HG02588 (cell line): Measurements from ENCODE around the gene EXOSC10.
"Not testable (repeated sequence)": the region's sequence is repeated elsewhere in the genome, so short reads cannot be mapped to it uniquely, and the experiment has no call there.

ENCODE experiments used
- ATAC-seq: cut with Tn5 transposase; IDR thresholded peaks from one replicate; pipeline ENCODE4 v1.9.1; 2021; ENCODE audit warnings: mild to moderate bottlenecking, moderate library complexity; ENCODE audit not compliant: unreplicated experiment

EXOSC10 gene

DNA sequence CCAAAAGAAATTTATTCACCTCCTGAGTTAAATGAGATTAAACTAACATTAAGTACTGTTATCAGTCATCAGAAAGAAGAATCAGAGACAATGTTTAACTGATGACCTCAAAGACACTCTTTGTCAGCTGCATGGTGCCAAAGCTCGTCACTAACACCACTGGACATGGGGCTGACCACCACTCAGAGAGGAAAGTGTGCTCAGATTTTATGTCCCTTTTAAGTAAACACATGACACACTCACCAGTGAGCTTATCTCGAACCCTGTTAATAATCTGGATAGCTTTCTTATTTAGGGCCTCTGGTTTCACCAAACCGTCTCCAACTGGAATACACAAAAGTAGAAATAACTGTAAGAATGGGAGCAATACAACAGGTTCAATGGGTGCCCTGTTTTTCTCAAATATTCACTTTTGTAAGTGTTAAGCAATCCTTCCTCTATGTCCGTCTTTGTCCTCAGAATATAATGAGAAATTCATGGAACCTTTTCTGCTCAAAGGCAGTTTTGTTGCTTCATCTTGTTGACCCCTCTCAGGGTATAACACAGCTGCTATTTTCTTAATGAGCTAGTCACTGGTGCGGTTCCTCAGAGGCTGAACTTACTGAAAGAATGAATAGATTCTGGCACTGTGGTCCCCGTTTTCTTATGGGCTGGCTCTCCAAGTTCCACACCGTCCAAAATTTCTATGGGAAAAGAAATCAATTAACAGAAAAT is 9.5 kb upstream of the EXOSC10 start:
- ATAC-seq = no peak

DNA sequence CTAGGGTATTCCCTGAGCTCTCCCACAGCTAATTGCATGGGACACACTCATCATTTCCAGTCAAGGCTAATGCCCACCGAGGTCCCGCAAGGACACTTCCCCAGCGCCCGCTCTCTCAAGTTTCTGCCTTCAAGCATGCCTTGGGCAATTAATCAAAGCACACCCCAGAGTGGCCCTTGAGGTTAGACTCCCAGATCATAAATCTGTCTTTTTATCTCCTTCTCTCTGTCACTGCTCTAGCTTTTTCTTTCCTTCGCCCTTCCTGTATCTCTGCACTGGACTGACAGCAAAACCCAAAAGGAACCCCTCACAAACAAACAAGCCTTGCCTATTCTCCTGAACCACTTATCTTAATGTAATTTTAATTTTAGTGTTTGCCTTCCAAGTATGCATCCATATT is 7.9 kb upstream of the EXOSC10 start:
- no peak for ATAC-seq

DNA sequence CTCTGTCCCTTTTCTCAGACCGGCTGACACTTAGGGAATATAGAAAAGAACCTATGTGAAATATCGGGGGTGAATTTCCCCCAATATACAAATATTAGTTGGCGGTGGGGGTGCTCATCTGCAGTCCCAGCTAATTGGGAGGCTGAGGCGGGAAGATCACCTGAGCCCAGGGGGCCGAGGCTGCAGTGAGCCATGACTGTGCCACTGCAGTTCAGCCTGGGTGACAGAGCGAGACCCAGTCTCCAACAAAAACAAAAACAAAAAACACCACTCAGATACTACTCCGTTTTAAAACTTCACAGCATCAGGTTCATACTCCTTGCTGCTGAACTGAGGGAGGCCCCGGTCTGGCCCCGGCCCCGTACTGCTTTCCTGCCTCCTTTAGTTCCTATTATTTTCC is 5.9 kb upstream of the EXOSC10 start:
- no peak for ATAC-seq

DNA sequence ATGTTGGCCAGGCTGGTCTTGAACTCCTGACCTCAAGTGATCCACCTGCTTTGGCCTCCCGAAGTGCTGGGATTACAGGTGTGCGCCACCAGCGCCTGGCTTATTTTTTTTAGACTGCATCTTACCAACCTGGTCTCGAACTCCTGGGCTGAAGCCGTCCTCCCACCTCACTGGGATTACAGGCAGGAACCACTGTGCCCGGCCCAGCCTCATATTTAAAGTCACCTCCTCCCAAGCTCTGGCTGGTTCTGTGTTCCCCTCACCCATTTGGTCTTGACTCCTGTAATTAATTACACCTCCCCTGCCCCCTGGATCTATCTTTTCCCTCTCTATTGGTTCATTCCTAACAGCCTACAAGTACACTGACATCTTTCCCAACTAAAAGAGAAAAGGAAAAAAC is 1.7 kb upstream of the EXOSC10 start:
- no peak for ATAC-seq

GRCh38 chr1:11100806-11101205 is 1.1 kb upstream of the EXOSC10 start:
- ATAC-seq = not testable (repeated sequence)

GRCh38 chr1:11100149-11100493 is 452 bp upstream of the EXOSC10 start:
- no peak for ATAC-seq

DNA sequence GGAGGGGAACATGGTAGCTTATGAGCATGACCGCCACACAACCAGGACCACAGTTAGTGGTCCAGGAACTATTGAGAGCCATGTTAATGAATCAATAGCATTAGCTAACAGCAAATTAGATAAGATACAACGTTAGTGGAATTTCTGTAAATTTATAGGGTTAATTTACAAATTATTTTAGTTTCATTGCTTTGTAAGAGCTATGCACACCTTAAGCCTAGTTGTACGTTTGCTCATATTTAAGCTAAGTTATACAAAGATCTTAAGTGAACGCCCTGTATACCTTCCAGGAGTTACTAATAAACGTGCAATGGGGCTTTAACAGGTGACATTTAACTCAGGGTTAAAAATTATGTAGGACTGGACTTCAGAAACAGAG is 749 bp downstream of the EXOSC10 start:
- no peak for ATAC-seq

DNA sequence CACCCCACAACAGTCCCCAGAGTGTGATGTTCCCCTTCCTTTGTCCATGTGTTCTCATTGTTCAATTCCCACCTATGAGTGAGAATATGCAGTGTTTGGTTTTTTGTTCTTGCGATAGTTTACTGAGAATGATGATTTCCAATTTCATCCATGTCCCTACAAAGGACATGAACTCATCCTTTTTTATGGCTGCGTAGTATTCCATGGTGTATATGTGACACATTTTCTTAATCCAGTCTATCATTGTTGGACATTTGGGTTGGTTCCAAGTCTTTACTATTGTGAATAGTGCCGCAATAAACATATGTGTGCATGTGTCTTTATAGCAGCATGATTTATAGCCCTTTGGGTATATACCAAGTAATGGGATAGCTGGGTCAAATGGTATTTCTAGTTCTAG is 15.9 kb downstream of the EXOSC10 start:
- ATAC-seq = not testable (repeated sequence)

GRCh38 chr1:11080931-11081330 is 18.7 kb downstream of the EXOSC10 start:
- ATAC-seq = no peak

- no peak for ATAC-seq
These were observed 21.0 kb downstream of the EXOSC10 start for GRCh38 chr1:11078631-11079030.

GRCh38 chr1:11073398-11073797 is 26.3 kb downstream of the EXOSC10 start:
- not testable (repeated sequence) for ATAC-seq

DNA sequence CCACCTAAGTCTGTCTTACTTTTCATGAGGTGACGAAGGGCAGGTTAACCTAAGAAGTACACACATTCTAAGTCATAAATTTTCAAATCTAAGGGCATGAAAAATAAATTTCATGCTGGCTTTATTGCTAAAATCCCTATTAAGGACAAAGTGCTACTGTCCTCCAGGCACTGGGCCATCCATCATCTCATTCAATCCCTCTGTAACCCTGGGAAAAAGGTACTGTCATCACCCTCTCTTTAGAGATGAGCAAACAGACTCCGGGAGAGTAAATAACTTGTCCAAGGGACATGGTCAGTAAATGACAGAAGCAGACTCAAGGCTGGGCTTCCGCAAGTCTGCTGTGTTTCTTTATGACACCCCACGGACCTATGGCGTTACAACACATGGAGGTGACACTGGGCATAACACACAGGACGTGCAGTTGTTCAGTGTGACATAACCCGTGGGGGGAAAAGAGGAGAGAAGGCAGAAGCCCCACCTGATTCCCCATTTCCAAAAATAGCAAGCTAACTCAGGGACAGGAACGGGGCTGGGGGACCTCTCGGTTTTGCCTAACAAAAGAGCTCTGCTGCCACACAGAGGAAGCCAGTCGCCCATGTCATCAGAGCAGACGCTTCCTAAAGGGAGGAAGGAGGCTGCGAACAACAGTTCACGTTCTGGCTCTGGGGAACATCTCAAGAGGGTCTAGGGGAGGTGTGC is 27.3 kb downstream of the EXOSC10 start:
- ATAC-seq = no peak

DNA sequence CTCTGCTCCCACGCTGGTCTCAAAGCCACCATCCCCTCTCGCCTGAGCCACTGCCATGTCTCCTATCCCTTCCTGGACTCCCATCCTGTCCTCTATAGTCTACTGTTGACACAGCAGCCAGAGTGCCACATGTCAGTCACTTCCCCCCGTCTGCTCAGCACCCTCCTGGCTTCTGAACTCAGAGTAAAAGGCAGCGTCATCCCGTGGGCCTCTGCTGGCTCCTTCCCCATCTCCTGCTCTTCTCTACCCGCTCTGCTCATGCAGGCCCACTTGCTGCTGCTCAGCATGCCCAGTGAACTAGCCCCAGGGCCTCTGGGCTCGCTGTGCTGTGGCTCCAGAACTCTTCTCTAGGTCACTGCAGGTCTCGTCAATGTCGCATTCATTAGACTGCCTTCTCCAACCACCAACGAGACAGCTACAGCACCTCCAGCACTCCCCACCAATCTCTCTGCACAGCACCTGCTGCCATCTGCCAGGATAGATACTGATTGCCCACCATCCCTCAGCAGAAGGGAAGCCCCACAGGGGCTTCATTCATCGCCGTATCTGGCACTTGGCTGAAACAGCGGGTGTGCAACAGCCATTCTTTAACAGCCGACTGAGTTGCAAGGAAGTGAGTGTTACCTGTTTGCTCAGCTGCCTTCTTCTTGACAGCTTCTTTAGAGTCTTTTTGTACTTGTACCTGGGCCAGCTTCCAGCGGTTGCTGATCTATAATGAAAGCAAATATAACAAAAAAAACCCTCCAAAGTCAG is 28.0 kb downstream of the EXOSC10 start:
- no peak for ATAC-seq

DNA sequence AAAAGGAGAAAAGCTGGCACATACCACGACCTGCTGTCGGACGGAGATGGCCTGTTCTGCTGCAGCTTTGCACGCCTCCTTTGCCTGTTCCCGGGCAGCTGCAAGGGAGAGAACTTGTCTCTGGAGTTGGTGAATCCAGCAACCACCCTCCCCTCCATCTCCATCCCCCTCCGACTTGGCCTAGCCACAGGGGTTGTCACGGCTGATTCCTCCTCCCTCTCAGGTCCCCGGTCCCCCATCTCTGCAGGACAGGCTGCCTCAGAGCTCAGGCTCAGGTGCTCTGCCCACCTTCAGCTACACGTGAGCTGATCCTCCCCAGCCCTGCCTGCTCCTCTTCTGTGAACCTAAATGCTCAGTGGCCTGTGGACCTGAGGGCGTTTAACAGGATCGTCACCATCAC is 28.8 kb downstream of the EXOSC10 start:
- ATAC-seq = no peak

GRCh38 chr1:11068600-11069473 is 30.8 kb downstream of the EXOSC10 start:
- ATAC-seq = no peak

DNA sequence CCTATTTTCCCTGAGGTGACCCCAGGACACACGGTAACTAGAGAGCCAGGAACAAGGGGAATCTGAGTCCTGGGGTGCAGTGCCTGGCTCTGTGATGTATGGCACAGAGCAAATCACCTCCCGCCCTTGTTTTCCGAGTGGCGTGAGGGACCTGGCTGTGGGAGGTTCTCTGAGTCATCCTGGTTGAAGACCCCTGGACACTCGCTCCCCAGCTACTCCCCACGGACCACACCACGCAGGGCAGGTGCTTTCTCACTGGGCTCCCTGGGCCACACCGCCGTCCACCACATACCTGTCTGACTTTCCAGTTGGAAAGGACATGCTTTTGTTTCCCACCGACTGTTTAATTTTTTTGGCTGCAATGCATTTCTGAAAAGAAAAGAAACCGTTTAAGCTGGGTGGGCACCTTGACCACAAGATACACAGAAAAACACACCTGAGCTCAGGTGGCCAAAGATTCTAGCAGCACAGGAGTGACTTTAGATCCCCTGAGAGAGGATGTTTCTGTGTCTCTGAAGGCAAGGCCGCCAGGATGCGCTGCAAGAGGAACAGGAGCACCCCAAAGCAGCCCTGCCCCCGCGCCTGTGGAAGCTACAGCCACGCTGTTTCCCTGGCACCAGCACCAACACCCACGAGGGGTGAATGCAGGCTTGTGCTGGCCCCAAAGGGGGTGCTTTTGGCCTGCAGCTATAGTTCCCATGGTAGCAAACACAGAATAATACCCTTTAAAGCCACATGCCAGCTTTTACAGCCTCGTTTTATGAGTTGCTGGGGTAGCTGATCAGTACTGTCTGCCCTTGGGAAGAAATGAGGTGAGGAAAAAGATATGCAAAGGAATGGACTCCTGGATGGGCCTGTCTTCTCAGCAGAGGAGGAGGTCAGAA is 31.7 kb downstream of the EXOSC10 start:
- no peak for ATAC-seq

DNA sequence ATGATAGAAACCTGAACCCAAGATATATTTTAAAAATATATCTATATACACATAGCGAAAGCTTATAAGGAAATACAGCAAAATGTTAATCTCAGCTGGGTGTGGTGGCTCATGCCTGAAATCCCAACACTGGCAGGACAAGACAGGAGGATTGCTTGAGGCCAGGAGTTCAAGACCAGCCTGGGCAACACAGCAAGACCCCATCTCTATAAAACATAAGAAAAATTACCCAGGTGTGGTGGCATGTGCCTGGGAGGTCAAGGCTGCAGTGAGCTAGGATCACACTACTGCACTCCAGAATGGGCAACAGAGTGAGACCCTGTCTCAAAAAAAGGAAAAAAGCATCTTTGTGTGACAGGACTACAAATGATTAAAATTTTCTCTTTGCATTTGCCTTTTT is 33.9 kb downstream of the EXOSC10 start:
- ATAC-seq = no peak

- no peak for ATAC-seq
These were observed 34.7 kb downstream of the EXOSC10 start for GRCh38 chr1:11064942-11065341.

DNA sequence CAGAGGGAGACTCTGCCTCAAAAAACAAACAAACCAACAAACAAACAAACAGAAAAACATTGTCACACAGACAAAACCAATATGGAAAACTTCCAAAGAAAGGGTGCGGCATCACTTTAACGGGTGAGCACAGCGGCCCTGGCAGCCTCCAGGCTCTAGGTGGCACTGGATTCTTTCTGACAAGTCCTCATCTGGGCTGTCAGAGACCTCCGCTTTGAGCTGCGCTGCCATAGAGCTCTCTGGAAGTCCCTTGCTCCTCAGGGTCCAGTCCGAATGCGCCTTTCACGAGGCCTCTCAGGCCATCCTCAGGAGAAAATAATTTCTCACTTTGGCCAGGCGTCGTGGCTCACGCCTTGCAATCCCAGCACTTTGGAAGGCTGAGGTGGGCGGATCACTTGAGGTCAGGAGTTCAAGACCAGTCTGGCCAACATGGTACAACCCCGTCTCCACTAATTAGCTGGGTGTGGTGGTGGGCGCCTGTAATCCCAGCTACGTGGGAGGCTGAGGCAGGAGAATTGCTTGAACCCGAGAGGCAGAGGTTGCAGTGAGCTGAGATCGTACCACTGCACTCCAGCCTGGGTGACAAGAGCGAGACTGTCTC is 35.6 kb downstream of the EXOSC10 start:
- ATAC-seq = not testable (repeated sequence)

DNA sequence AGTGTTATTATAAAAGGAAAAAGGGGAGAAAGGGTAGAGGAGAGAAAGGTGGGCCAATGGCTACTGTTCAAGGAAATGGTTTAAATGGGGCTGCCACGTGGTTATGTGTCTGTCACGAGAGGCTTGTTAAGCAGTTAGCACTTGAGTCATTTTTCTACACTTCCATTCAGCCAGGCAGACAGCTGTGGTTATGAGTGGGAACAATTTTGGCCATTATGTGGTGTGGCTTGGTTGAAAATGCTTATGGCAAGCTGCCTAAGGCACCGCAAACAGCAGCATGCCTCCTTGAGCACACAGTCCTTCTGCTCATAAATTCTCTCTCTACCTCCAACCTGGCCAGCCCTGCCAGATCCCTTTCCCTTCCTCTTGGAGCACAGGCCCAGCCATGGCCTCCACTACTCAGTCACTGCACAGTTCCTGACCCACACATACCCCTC is 36.7 kb downstream of the EXOSC10 start:
- ATAC-seq = no peak
